HepG2 (cell line): ENCODE results near the gene GTF2H4. TPM values are rescaled to one million over a fixed set of nuclear protein-coding genes. Genes with fewer than 3 reads are reported as not detected.

Experiments
- ATAC-seq: fragments of 200-7000 bp; cut with Tn5 transposase; 3 replicates; pipeline ENCODE4 v1.9.1; 2020; ENCODE audit warnings: mild to moderate bottlenecking, moderate library complexity
- BruUV-seq: library from RNA; stranded (reverse); fragments of 400-500 nt; replicated peaks from 2 replicates; lab custom pipeline; 2021; lab: Mats Ljungman, UMichigan
- CTCF ChIA-PET: fragments of 300-600 bp; formaldehyde crosslinking; extraction: SDS; loops from one replicate; lab custom pipeline; 2021; ENCODE audit warnings: low total read pairs, inconsistent platforms, low intra/inter-chr PET ratio; lab: Yijun Ruan, JAX
- POLR2A ChIA-PET: fragments of 350-600 bp; sonication (Branson Sonifier 250); formaldehyde crosslinking; loops from one replicate; lab custom pipeline; 2020; ENCODE audit warnings: antibody characterized with exemption, inconsistent platforms; lab: Yijun Ruan, JAX
- DNase-seq: peaks from one replicate; pipeline ENCODE4 v3.0.0-alpha.2; 2015; ENCODE audit warnings: low spot score
- FAIRE-seq: peaks from 3 replicates; lab custom pipeline; 2011; peaks lifted over from hg19 to GRCh38; lab: Jason Lieb, UNC
- H2AFZ ChIP-seq: one replicate; pipeline ENCODE4 v1.6.1; 2011; ENCODE audit warnings: low read length, inconsistent platforms
- H3K27ac ChIP-seq: fragments of 300-600 bp; 3 replicates; pipeline ENCODE4 v1.8.0; 2011; ENCODE audit warnings: mixed run types, mild to moderate bottlenecking, mixed read lengths, low read length, inconsistent platforms; ENCODE audit not compliant: insufficient read depth; ENCODE audit errors: extremely low read length
- H3K27me3 ChIP-seq, 2 experiments: fragments of 200-600 bp in 1 of 2; 2 replicates in 1 of 2; 3 replicates in 1 of 2; pipeline versions ENCODE4 v1.6.0 to v1.8.0; 2011; ENCODE audit warnings: low read length in 2 of 2, mild to moderate bottlenecking in 2 of 2, moderate library complexity in 2 of 2, inconsistent platforms in 1 of 2; ENCODE audit not compliant: insufficient read depth in 2 of 2, control insufficient read depth in 1 of 2
- H3K36me3 ChIP-seq, 2 experiments: fragments of 200-600 bp in 1 of 2; replicated peaks in 1 of 2; 2 replicates in 1 of 2; 3 replicates in 1 of 2; pipeline versions ENCODE4 v1.5.1 to v1.8.0; 2011; ENCODE audit warnings: low read length in 2 of 2, inconsistent platforms in 1 of 2; ENCODE audit not compliant: insufficient read depth in 2 of 2, control insufficient read depth in 1 of 2
- H3K4me1 ChIP-seq: 2 replicates; pipeline ENCODE4 v1.5.1; 2012; ENCODE audit warnings: low read length, inconsistent platforms; ENCODE audit not compliant: insufficient read depth
- H3K4me2 ChIP-seq: 2 replicates; pipeline ENCODE4 v1.6.0; 2011; ENCODE audit warnings: low read depth, low read length, inconsistent platforms
- H3K4me3 ChIP-seq, 3 experiments: fragments of 200-600 bp in 1 of 3; sonication (generic), shearing (Covaris generic) in 1 of 3; replicated peaks in 1 of 3; 2 replicates each; pipeline ENCODE4 v1.5.1; 2011 to 2016; ENCODE audit warnings: low read length in 3 of 3, inconsistent platforms in 2 of 3, low read depth in 2 of 3, mild to moderate bottlenecking in 2 of 3, control low read depth in 1 of 3, mixed read lengths in 1 of 3; ENCODE audit not compliant: insufficient read depth in 1 of 3
- H3K79me2 ChIP-seq: one replicate; pipeline ENCODE4 v1.6.1; 2011; ENCODE audit warnings: low read length, inconsistent platforms; ENCODE audit not compliant: insufficient read depth
- H3K9ac ChIP-seq: 2 replicates; pipeline ENCODE4 v1.6.0; 2011; ENCODE audit warnings: mild to moderate bottlenecking, low read depth, low read length, inconsistent platforms; ENCODE audit not compliant: insufficient read depth
- H3K9me3 ChIP-seq: 2 replicates; pipeline ENCODE4 v1.5.1; 2012; ENCODE audit warnings: mild to moderate bottlenecking, low read length
- H4K20me1 ChIP-seq: 2 replicates; pipeline ENCODE4 v1.6.0; 2011; ENCODE audit warnings: inconsistent platforms, mild to moderate bottlenecking, low read length, moderate library complexity; ENCODE audit not compliant: insufficient read depth
- AKAP8 ChIP-seq: sonication (generic); formaldehyde crosslinking; IDR thresholded peaks from 2 replicates; pipeline ENCODE4 v1.5.1; 2020; ENCODE audit warnings: mild to moderate bottlenecking, missing genetic modification reagents
- ATM ChIP-seq: fragments of 450-650 bp; IDR thresholded peaks from 2 replicates; pipeline ENCODE4 v1.7.1; 2017; ENCODE audit warnings: mild to moderate bottlenecking, borderline replicate concordance
- HOXD1 ChIP-seq: sonication (generic); formaldehyde crosslinking; IDR thresholded peaks from 2 replicates; pipeline ENCODE4 v1.5.0; 2020; ENCODE audit warnings: missing genetic modification reagents
- MED13 ChIP-seq: sonication (generic); formaldehyde crosslinking; IDR thresholded peaks from 2 replicates; pipeline ENCODE4 v1.5.0; 2020; ENCODE audit warnings: missing genetic modification reagents
- NFIC ChIP-seq: IDR thresholded peaks from 2 replicates; pipeline ENCODE4 v1.6.1; 2012; ENCODE audit warnings: mild to moderate bottlenecking, low read length, inconsistent platforms
- ONECUT2 ChIP-seq: sonication (generic); formaldehyde crosslinking; IDR thresholded peaks from 2 replicates; pipeline ENCODE4 v1.4.0; 2020; ENCODE audit warnings: missing genetic modification reagents
- PHF20 ChIP-seq: sonication (generic); formaldehyde crosslinking; IDR thresholded peaks from 2 replicates; pipeline ENCODE4 v1.5.0; 2020; ENCODE audit warnings: mild to moderate bottlenecking, missing genetic modification reagents
- PITX1 ChIP-seq: sonication (generic); formaldehyde crosslinking; IDR thresholded peaks from 2 replicates; pipeline ENCODE4 v1.5.1; 2020; ENCODE audit warnings: mild to moderate bottlenecking, missing genetic modification reagents
- RFX3 ChIP-seq: IDR thresholded peaks from 2 replicates; pipeline ENCODE4 v1.6.1; 2016; ENCODE audit warnings: missing biosample characterization, missing genetic modification reagents
- RFX5 ChIP-seq: IDR thresholded peaks from 2 replicates; pipeline ENCODE4 v1.6.1; 2011; ENCODE audit warnings: low read depth, low read length, improper control_type of control experiment
- ZEB1 ChIP-seq: IDR thresholded peaks from 2 replicates; pipeline ENCODE4 v1.6.1; 2012; ENCODE audit warnings: mild to moderate bottlenecking, low read depth, inconsistent platforms; ENCODE audit not compliant: insufficient replicate concordance
- ZNF251 ChIP-seq: sonication (generic); formaldehyde crosslinking; IDR thresholded peaks from 2 replicates; pipeline ENCODE4 v1.9.0; 2021; ENCODE audit warnings: mild to moderate bottlenecking, missing genetic modification reagents
- ZNF501 ChIP-seq: sonication (generic); formaldehyde crosslinking; IDR thresholded peaks from 2 replicates; pipeline ENCODE4 v1.5.1; 2020; ENCODE audit warnings: mild to moderate bottlenecking, moderate library complexity, missing genetic modification reagents
- WGBS: methylation state at CpG from one replicate; pipeline ENCODE4 v1.1.6; 2017; ENCODE audit warnings: low lambda C conversion rate; 5-methylcytosine and 5-hydroxymethylcytosine counted together
- in situ Hi-C: cut with HindIII; loops from 2 replicates; pipeline ENCODE4 v1.10.0; 2017; ENCODE audit warnings: low pct_unique_long_range_greater_than_20kb; ENCODE audit not compliant: extremely low pct_ligation_motif_present
- intact Hi-C: fragments of 100-400 bp; cut with micrococcal nuclease; formaldehyde crosslinking; loops from one replicate; pipeline ENCODE4 v1.10.0; 2022; ENCODE audit not compliant: unreplicated experiment
- polyA plus RNA-seq, 8 experiments: library from polyadenylated mRNA; depleted of rRNA in 3 of 8; stranded (reverse) in 7 of 8; unstranded in 1 of 8; fragments of >200 nt; fragmentation: Illumina TruSeq in 4 of 8; extraction: Trizol in 4 of 8; gene quantifications; 2 replicates each; pipeline versions ENCODE4 v1.2.1 to v1.2.3, GENCODE V29; 2011 to 2016; ENCODE audit warnings: low read depth in 4 of 8, missing spikeins in 1 of 8, mixed read lengths in 1 of 8; ENCODE audit not compliant: insufficient read depth in 1 of 8
- total RNA-seq, 5 experiments: library from RNA; depleted of rRNA; stranded (reverse); fragments of >200 nt; fragmentation: Illumina TruSeq; extraction: Trizol; gene quantifications; 2 replicates each; pipeline ENCODE4 v1.2.3, GENCODE V29; 2016; ENCODE audit warnings: low read depth in 1 of 5
- TF ChIP-seq, protein P1 (sequence below): sonication (generic); formaldehyde crosslinking; conservative IDR thresholded peaks from 2 replicates; pipeline ENCODE4 v1.5.0; 2020; ENCODE audit warnings: missing genetic modification reagents
- TF ChIP-seq, protein P2 (sequence below): sonication (generic); formaldehyde crosslinking; IDR thresholded peaks from 2 replicates; pipeline ENCODE4 v1.4.0; 2020; ENCODE audit warnings: mild to moderate bottlenecking, missing genetic modification reagents
- TF ChIP-seq, protein P3 (sequence below): sonication (generic); formaldehyde crosslinking; IDR thresholded peaks from 2 replicates; pipeline ENCODE4 v1.4.0; 2020; ENCODE audit warnings: missing genetic modification reagents; ENCODE audit errors: not compliant biosample characterization
- TF ChIP-seq, protein P4 (sequence below): sonication (generic); formaldehyde crosslinking; IDR thresholded peaks from 2 replicates; pipeline ENCODE4 v1.9.0; 2021; ENCODE audit warnings: missing genetic modification reagents, borderline replicate concordance

GTF2H4 gene
- total and polyA plus RNA-seq, 2 of the 13 experiments (the other 11 are each of a cell fraction or from before 2014, with no cell fraction given), result 15.9 to 49.3 TPM

DNA sequence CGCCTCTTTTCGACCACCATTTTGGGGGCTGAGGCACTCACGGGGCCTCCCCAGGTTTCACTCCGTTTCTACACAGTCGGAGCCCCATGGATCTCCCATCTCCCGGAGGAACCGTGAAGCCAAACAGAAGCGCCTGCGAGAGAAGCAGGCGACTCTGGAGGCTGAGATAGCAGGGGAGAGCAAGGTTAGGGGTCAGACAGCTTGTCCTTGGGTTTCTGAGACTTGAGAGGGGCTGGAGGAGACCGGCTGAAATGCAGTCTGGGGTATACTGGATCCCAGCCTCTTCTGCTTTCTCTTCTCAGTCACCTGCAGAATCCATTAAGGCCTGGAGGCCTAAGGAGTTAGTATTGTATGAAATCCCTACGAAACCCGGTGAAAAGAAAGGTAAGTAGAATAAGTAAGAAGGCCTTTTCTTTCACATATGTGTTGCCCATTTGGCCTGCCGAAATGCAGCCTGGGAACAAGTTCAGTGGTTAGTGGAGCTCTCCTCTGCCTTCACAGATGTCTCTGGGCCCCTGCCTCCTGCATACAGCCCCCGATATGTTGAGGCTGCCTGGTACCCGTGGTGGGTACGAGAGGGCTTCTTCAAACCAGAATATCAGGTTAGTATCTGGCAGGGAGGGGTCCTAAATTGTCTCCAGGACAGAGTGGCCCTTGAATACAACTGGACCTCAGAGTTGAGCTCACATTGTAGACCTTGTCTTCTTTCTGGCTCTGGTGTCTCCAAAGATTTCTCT, 7.0 kb downstream of the GTF2H4 start (continued):
- TF ChIP-seq, protein P1, sequence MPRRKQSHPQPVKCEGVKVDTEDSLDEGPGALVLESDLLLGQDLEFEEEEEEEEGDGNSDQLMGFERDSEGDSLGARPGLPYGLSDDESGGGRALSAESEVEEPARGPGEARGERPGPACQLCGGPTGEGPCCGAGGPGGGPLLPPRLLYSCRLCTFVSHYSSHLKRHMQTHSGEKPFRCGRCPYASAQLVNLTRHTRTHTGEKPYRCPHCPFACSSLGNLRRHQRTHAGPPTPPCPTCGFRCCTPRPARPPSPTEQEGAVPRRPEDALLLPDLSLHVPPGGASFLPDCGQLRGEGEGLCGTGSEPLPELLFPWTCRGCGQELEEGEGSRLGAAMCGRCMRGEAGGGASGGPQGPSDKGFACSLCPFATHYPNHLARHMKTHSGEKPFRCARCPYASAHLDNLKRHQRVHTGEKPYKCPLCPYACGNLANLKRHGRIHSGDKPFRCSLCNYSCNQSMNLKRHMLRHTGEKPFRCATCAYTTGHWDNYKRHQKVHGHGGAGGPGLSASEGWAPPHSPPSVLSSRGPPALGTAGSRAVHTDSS (CRISPR knock-in tag), result no peak
- TF ChIP-seq MED13 (peak; percentile 9; the same call in 1 of the 2 replicates), ZNF501 (CRISPR knock-in tag) (peak; percentile 2; the same call in 1 of the 2 replicates), ONECUT2 (CRISPR knock-in tag) (no peak), NFIC (0 out of 2 replicates have a peak, but pooled peaks have one; percentile 7), ZEB1 (peak; percentile 22), PITX1 (CRISPR knock-in tag) (0 out of 2 replicates have a peak, but pooled peaks have one; percentile 5)

DNA sequence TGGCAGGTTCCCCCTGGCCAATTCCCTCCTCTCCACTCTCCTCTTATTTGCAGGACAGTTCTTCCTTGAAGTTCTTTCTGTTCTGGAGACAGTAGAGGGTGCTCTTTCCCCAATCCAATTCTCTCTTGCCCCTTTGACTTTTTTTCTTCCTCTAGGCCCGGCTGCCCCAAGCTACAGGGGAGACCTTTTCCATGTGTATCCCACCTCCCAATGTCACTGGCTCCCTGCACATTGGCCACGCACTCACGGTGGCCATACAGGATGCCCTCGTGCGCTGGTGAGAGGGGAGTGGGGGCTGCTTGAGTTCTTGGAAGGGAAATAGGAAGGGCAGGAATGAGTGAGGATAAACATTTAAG, 7.6 kb downstream of the GTF2H4 start:
- Histone ChIP-seq H3K4me2 (peak overlapping the region; percentile 97), H3K9me3 (no peaks in the 10 kb centered on the region), H3K27me3 (no peaks in the 10 kb centered on the region), H2AFZ (no peak overlapping the region), H3K4me3 (peak overlapping the region in 2 of 3 experiments; percentile 78 to 80; a peak in 3 of 6 replicates), H3K79me2 (peaks cover 11% of the 10 kb centered on the region), H3K36me3 (peaks cover 20 to 57% of the 10 kb centered on the region in 2 experiments), H3K9ac (peak overlapping the region; percentile 90), H3K4me1 (peaks cover 27% of the 10 kb centered on the region), H3K27ac (no peak overlapping the region), H4K20me1 (no peaks in the 10 kb centered on the region)
- peak; percentile 76 for DNase-seq
- POLR2A ChIA-PET, result interaction anchor here (1.0 to 3.4 kb wide), 3 partner anchors 9 to 30 kb away, joined by 3 to 24 read pairs (median 3); partner anchors contain the start of gene DDR1
- WGBS, result 69% methylated on average over 5 of the region's 5 CpGs
- peak; percentile 19 for ATAC-seq
- CTCF ChIA-PET, result interaction anchor here (1.2 to 3.1 kb wide), 7 partner anchors 87 to 172 kb away, joined by 3 to 11 read pairs (median 9); no protein-coding TSS in a partner anchor
- no TSS peak for BruUV-seq
- peak; percentile 82 for FAIRE-seq
- intact Hi-C loops (loop anchor here (1.0 to 2.0 kb wide), 3 partner anchors 127 to 163 kb away; no protein-coding TSS in a partner anchor), in situ Hi-C loops (loop anchor here (5.0 kb wide), 2 partner anchors 132 to 162 kb away; no protein-coding TSS in a partner anchor)
- TF ChIP-seq RFX3 (CRISPR knock-in tag) (no peak), HOXD1 (CRISPR knock-in tag) (no peak), PHF20 (CRISPR knock-in tag) (no peak), RFX5 (no peak), AKAP8 (CRISPR knock-in tag) (no peak), ZNF251 (CRISPR knock-in tag) (no peak), ATM (no peak)
- TF ChIP-seq, protein P2, sequence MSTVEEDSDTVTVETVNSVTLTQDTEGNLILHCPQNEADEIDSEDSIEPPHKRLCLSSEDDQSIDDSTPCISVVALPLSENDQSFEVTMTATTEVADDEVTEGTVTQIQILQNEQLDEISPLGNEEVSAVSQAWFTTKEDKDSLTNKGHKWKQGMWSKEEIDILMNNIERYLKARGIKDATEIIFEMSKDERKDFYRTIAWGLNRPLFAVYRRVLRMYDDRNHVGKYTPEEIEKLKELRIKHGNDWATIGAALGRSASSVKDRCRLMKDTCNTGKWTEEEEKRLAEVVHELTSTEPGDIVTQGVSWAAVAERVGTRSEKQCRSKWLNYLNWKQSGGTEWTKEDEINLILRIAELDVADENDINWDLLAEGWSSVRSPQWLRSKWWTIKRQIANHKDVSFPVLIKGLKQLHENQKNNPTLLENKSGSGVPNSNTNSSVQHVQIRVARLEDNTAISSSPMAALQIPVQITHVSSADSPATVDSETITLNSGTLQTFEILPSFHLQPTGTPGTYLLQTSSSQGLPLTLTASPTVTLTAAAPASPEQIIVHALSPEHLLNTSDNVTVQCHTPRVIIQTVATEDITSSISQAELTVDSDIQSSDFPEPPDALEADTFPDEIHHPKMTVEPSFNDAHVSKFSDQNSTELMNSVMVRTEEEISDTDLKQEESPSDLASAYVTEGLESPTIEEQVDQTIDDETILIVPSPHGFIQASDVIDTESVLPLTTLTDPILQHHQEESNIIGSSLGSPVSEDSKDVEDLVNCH (CRISPR knock-in tag), result no peak
- TF ChIP-seq, protein P3, sequence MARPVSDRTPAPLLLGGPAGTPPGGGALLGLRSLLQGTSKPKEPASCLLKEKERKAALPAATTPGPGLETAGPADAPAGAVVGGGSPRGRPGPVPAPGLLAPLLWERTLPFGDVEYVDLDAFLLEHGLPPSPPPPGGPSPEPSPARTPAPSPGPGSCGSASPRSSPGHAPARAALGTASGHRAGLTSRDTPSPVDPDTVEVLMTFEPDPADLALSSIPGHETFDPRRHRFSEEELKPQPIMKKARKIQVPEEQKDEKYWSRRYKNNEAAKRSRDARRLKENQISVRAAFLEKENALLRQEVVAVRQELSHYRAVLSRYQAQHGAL (CRISPR knock-in tag), result no peak
- TF ChIP-seq, protein P4, sequence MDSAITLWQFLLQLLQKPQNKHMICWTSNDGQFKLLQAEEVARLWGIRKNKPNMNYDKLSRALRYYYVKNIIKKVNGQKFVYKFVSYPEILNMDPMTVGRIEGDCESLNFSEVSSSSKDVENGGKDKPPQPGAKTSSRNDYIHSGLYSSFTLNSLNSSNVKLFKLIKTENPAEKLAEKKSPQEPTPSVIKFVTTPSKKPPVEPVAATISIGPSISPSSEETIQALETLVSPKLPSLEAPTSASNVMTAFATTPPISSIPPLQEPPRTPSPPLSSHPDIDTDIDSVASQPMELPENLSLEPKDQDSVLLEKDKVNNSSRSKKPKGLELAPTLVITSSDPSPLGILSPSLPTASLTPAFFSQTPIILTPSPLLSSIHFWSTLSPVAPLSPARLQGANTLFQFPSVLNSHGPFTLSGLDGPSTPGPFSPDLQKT (CRISPR knock-in tag), result no peak
